HTERT RPE-1 (cell line): ENCODE data around the gene LONRF3.

ENCODE experiments used
- in situ Hi-C: fragments of 300-500 bp; cut with MboI; formaldehyde crosslinking; loops from 4 replicates; pipeline ENCODE4 v1.14.3; 2020; ENCODE audit warnings: low sequenced_read_pairs

The LONRF3 gene

DNA sequence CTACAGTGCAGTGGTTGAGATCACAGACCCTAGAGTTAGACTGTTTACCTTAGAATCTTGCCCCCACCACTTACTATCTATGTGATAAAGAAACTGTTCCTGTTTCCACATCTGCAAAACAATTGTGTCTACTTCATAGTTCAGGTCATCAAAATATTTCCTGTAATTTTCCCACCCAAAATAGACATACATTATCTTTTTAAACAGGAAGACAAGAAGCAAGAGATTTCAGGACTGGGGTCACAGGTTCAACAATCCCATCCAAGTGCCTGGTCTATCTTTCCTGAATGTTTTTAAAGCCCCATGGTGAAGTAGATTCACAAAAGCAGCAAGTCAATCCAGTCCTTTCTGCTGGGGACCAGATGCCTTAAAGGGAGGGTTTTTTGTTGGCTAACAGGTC is 56.6 kb downstream of the LONRF3 start:
- in situ Hi-C loops: no loop called here

DNA sequence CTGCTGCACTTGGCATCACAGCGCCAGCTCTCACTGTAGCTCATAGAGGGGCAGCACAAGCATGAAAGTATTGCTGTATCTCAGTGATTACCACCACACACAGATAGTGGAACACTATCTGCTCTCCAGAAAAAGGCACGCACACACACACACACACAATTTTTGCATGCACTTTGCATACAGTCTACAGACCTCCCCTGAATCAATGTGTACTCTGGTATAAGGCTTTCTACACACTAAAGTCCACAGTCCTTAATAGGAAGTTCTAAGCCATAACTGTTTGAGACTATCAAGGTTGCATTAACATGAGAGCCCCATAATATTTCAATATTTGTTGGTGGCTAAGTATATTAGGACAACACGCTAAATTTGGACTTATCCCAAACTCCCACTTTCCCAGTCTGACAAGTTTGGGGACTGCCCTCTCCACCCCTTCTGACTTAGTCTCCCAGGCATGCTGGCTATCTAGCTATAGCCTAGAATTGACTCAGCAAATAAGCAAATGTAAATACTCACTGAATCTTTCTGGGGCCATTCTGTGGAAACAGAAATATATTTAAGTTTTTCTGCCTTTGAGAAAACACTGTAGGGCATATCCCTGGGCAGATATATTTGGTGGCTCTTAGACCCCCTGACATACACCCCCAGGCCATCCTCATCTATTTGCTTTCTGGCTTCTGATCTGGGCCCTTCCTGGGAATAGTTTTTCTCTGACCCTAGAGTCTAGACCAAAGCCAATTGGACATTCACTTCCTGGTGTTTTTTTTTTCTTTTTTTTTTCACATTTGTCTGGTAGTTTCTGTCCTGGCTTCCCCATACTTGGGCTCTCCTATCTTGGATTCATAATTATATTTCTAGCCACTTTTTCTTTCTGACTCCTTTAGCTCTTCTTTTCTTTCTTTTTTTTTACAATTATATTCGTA is 62.0 kb downstream of the LONRF3 start:
- in situ Hi-C loops: no loop called here

DNA sequence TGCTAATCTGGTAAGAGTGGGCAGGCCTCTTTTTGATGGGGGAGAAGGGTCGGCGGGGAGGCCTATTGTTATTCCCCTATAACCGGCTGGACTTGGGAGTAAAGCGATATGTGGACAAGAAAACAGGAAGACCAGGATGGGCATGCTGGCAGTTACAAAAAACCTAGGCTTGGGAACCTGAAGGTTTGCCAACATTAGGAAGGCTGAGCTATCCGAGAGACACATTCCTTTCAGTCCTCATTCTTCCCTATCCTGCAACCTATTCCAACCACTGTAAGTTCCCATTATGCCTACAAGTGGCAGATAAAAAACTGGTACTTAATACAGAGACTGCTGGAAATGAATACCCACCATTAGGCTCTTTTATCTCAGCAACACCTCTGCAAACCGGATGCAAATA is 66.0 kb downstream of the LONRF3 start:
- in situ Hi-C loops: no loop called here

DNA sequence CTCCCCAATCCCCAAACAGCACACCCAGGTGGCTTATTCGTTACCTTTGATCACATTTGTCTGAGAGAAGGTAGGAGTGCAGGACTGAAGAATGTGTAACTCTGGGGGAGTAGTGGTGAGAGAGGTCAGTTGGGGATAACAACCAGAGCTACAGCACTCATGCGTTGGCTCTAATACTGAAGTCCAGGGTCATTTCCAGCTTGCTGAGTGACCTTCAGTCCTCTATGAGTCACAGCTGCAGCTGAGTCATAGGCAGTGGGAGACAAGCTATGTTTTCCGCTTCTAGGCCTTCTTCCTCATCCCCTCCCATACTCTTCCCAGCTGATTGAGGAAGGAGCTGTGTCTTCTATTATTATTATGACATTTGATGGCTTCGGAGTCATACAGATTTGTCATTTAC is 66.8 kb downstream of the LONRF3 start:
- in situ Hi-C loops: no loop called here

DNA sequence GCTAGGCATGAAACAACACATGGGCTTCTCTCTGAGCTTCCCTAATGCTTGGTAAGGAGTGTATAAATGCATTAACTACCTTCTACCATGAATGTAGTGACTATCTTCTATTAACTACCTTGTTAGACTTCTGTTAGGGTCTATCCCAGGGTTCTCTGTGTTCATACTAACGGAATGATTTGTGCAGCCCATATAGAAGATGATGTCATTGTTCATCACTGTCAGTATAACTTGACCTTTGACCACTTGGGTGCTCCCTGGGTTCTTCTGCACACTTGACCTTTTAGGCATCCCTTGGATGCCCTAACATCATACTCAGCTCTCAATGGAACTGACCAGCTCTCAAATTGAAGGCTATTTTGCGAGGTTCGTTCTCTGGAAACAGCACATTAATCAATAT is 67.6 kb downstream of the LONRF3 start:
- in situ Hi-C loops: no loop called here

DNA sequence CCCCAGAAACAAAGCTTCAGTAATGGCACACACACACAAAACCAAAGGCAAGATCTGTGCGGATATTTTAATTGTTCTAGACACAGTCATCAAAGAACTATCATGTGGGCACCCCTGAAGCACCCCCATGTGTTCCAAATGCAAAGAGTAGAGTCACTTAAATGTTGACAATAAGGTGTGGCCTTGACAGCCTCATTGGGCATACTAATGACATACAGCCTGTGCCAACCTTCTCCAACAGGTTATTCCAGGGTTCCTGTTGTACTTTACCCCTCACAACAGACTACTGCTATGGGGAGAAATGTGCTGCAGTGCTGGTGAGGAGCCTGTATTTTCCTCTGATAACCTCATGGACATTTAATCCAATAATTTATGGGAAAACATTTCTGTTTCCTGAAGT is 68.6 kb downstream of the LONRF3 start:
- in situ Hi-C loops: no loop called here

DNA sequence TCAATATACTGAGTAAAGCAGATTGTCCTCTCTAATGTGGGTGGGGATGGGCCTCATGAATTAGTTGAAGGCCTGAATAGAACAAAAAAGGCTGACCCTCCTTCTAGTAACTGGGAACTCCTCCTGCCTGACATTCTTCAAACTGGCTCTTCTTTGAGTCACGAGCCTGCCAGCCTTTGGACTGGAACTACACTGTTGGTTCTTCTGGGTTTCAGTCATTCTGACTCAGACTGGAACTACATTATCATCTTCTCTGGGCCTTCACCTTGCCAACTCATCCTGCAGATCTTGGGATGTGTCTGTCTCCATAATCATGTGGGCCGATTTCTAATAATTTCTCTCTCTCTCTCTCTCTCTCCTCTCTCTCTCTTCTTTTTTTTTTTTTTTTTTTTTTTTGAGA is 71.5 kb downstream of the LONRF3 start:
- in situ Hi-C loops: no loop called here

DNA sequence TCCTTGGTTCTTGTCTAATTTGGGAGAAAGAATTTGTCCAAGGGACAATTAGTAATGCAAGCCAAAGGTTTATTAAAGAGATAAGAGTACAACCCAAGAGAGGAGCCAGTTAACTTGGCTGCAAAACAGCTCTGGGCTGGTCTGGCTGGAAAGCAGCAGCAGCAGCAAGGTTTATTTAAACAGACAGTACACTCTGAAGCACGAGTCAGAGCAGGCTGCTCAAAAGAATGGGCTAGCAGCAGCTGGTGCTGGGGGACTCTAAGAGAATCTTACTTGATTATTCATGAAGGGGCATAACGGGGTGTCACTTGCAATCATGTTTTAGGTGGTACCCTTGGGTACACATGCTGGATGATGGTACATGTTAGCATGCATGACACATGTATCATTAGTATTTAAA is 81.3 kb downstream of the LONRF3 start:
- in situ Hi-C loops: no loop called here

DNA sequence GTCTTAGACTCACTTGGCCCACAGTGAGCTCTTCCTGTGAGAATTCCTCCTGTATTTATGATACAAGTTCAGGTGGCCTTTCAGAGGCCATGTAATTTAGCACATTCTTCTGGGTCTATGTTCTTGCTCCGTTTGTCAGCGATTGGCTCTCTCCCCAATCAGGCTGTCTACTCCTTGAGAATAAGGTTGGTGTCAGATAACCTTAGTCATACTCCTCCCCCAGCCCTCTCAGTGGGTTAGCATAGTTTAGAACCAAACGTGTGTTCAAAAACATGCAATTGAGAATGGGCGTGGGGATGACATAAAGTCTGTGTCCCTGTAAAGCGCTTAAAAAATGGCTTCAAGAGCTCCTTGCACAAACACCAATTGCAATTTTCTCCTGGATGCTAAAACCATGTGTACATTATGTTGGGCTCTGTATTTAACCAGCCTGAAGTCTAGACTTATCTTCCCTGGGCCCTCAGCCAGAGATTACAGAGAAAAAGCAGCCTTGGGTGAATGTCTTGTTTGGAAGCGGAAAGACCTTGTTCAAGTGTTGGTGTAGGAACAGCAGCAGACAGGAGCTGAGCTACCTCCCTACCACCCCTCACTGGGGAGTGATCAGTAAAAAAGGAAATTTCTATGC is 88.4 kb downstream of the LONRF3 start:
- in situ Hi-C loops: no loop called here

DNA sequence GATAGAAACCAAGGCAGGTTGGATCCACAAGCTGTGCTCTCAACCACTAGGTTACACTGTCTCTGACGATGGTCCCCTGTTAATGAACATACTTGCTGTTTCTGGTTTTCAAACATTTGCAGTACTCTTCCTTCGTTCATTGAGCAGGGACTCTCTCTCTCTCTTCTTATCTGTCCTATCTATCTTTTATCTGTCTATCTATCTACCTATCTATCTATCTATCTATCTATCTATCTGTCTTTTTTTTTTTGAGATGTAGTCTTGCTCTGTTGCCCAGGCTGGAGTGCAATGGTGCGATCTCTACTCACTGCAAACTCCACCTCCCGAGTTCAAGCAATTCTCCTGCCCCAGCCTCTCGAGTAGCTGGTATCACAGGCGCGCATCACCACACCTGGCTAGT is 89.0 kb downstream of the LONRF3 start:
- in situ Hi-C loops: no loop called here

DNA sequence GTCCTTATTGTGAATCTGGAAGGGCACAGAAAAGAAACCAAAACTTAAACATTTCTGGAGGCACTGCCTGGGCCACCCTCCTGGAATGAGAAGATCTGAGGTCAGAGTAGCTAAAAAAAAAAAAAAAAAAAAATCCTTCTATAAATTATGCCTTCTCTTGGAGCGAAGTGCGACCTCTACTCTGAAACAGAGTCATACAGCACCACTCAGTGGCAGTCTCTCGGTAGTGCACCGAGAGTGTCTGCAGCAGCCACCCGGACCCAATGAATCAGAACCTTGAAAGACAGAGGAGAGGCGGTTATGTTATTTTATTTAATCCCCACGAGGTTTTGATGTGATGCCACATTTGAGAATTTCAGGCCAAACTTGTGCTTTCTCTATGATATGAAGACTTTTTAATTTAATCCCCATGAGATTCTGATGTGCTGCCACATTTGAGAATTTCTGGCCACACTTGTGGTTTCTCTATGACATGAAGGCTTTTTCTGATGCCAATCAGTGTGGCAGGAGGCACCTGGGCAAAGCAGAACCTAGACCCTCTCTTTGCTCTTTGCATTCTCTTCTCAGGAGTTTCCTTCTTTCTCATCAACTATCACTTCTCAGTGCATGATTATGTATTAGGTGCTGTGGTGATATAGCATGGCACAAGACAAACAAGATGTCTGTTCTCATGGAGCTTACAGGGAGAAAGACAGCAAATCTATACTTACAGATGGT is 92.8 kb downstream of the LONRF3 start:
- in situ Hi-C loops: no loop called here
